Measurements from ENCODE around the gene AKNA.
"Not testable (repeated sequence)": the region's sequence is repeated elsewhere in the genome, so short reads cannot be mapped to it uniquely, and the experiment has no call there.

DNA sequence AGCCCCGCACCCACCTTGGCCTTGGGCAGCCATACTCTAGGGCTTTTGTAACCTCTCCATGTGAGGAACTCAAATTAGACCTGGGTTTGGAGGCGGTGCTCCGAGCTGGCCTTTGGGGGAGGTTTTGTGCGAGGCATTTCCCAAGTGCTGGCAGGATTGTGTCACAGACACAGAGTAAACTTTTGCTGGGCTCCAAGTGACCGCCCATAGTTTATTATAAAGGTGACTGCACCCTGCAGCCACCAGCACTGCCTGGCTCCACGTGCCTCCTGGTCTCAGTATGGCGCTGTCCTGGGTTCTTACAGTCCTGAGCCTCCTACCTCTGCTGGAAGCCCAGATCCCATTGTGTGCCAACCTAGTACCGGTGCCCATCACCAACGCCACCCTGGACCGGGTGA lies 58.2 kb downstream of the AKNA start, which contains the start of gene ORM2:
- TF ChIP-seq TAF1 (IDR thresholded peaks at IDR 0.05; ENCODE audit: borderline replicate concordance, insufficient read depth, low read length); SIN3A (IDR thresholded peaks at IDR 0.05; ENCODE audit: borderline replicate concordance, insufficient read depth, low read length); POLR2AphosphoS5 (IDR thresholded peaks at IDR 0.05; ENCODE audit: low read depth, low read length): not testable (repeated sequence)
- TF ChIP-seq, protein P1, sequence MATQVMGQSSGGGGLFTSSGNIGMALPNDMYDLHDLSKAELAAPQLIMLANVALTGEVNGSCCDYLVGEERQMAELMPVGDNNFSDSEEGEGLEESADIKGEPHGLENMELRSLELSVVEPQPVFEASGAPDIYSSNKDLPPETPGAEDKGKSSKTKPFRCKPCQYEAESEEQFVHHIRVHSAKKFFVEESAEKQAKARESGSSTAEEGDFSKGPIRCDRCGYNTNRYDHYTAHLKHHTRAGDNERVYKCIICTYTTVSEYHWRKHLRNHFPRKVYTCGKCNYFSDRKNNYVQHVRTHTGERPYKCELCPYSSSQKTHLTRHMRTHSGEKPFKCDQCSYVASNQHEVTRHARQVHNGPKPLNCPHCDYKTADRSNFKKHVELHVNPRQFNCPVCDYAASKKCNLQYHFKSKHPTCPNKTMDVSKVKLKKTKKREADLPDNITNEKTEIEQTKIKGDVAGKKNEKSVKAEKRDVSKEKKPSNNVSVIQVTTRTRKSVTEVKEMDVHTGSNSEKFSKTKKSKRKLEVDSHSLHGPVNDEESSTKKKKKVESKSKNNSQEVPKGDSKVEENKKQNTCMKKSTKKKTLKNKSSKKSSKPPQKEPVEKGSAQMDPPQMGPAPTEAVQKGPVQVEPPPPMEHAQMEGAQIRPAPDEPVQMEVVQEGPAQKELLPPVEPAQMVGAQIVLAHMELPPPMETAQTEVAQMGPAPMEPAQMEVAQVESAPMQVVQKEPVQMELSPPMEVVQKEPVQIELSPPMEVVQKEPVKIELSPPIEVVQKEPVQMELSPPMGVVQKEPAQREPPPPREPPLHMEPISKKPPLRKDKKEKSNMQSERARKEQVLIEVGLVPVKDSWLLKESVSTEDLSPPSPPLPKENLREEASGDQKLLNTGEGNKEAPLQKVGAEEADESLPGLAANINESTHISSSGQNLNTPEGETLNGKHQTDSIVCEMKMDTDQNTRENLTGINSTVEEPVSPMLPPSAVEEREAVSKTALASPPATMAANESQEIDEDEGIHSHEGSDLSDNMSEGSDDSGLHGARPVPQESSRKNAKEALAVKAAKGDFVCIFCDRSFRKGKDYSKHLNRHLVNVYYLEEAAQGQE (IDR thresholded peaks at IDR 0.05; ENCODE audit: insufficient read depth in 1 of 2, low read depth in 2 of 2, low read length in 2 of 2), result not testable (repeated sequence)

All from PFSK-1 (cell line).